Measurements from ENCODE around the gene KLHL30. TPM values are rescaled to one million over a fixed set of nuclear protein-coding genes. Genes with fewer than 3 reads are reported as not detected.
A peak's percentile ranks its signal among the peaks of the same experiment; 100 is the strongest.

The KLHL30 gene
- total RNA-seq, 2 donors from 2014 or later = not detected

- H3K27me3 Mint-ChIP-seq = no peaks in the 10 kb centered on the region
- H3K27ac Mint-ChIP-seq = peak overlapping the region; percentile 60 to 92
These were observed 49.4 kb downstream of the KLHL30 start for GRCh38 chr2:238187618-238188548.

GRCh38 chr2:238190445-238190844, 52.0 kb downstream of the KLHL30 start:
- H3K4me1 Mint-ChIP-seq (ENCODE audit: low read depth in 2 of 2) = peaks cover 25 to 26% of the 10 kb centered on the region in 2 donors

More at GRCh38 chr2:238187618-238188548, 49.4 kb downstream of the KLHL30 start:
- no peak for DNase-seq (ENCODE audit: low spot score)
- H3K4me3 Mint-ChIP-seq = no peak overlapping the region
- peaks cover 42 to 51% of the 10 kb centered on the region in 2 donors for H3K4me1 Mint-ChIP-seq (ENCODE audit: low read depth in 2 of 2)
- no peak for ATAC-seq
- H3K36me3 Mint-ChIP-seq = peaks cover 43% of the 10 kb centered on the region
- H3K9me3 Mint-ChIP-seq = no peaks in the 10 kb centered on the region

More at GRCh38 chr2:238190445-238190844, 52.0 kb downstream of the KLHL30 start:
- H3K9me3 Mint-ChIP-seq = no peaks in the 10 kb centered on the region
- no peak for DNase-seq (ENCODE audit: low spot score)
- no peak for ATAC-seq
- H3K36me3 Mint-ChIP-seq = peaks cover 30% of the 10 kb centered on the region
- H3K27ac Mint-ChIP-seq = peak overlapping the region in 1 of 2 donors; percentile 47
- H3K4me3 Mint-ChIP-seq = no peak overlapping the region
- H3K27me3 Mint-ChIP-seq = no peaks in the 10 kb centered on the region

Other genes with a start within 250 kb of the KLHL30 start
- gene UBE2F, start 171.7 kb upstream of the KLHL30 start, total RNA-seq = 10 to 100 TPM; 51.3 to 78.0 TPM
- 10 to 100 TPM; 46.5 to 99.5 TPM for gene SCLY, start 77.7 kb upstream of the KLHL30 start, total RNA-seq
- under 1 TPM in 1 of 2 donors, not detected in 1; 0.19 TPM for gene ESPNL, start 38.3 kb upstream of the KLHL30 start, total RNA-seq
- gene ERFE, start 20.3 kb downstream of the KLHL30 start, total RNA-seq = 1 to 10 TPM in 1 of 2 donors, under 1 TPM in 1; 0.20 to 3.8 TPM
- 10 to 100 TPM; 75.8 to 99.7 TPM for gene ILKAP, start 65.0 kb downstream of the KLHL30 start, total RNA-seq
- 10 to 100 TPM in 1 of 2 donors, 1 to 10 TPM in 1; 5.7 to 11.3 TPM for gene HES6, start 101.4 kb downstream of the KLHL30 start, total RNA-seq
- 10 to 100 TPM; 13.8 to 18.4 TPM for gene PER2, start 149.9 kb downstream of the KLHL30 start, total RNA-seq
- 10 to 100 TPM in 1 of 2 donors, 1 to 10 TPM in 1; 7.9 to 10.6 TPM for gene TRAF3IP1, start 181.8 kb downstream of the KLHL30 start, total RNA-seq

Data from natural killer cell treated with Interleukin-12 subunit alpha and Interleukin-12 subunit beta and Interleukin-15 and Interleukin-18, amount 100 ng/mL, for 72 hours (primary cell).